C4-2B (cell line): Measurements from ENCODE around the gene HELZ.

Source experiments
- CTCF ChIP-seq: fragments of 450-650 bp; conservative IDR thresholded peaks from 2 replicates; pipeline ENCODE4 v1.5.1; 2017; ENCODE audit warnings: mild to moderate bottlenecking
- ZFX ChIP-seq: fragments of 450-650 bp; IDR thresholded peaks from 2 replicates; pipeline ENCODE4 v1.6.1; 2017

GRCh38 chr17:67178555-67178954 lies 66.4 kb downstream of the HELZ start:
- TF ChIP-seq CTCF, result no peak
- no peak for TF ChIP-seq ZFX
